Activated CD8-positive, alpha-beta T cell treated with anti-CD3 and anti-CD28 coated beads, Interleukin-2, amount 10 ng/mL, durations not matched to agents 7 days and 5 days (primary cell): ENCODE data around the gene FAM120B. TPM values are rescaled to one million over a fixed set of nuclear protein-coding genes. Genes with fewer than 3 reads are reported as not detected.
A peak's percentile ranks its signal among the peaks of the same experiment; 100 is the strongest.

ENCODE experiments used
- ATAC-seq: fragments of 150-1000 bp; cut with Tn5 transposase; one replicate; pipeline ENCODE4 v1.10.0; 2021; ENCODE audit warnings: moderate library complexity
- CTCF ChIA-PET: fragments of 350-600 bp; sonication (Branson Sonifier 250); formaldehyde crosslinking; loops from one replicate; lab custom pipeline; 2021; ENCODE audit warnings: antibody characterized with exemption; lab: Charles Lee
- POLR2A ChIA-PET: fragments of 350-600 bp; sonication (Branson Sonifier 250); formaldehyde crosslinking; loops from one replicate; lab custom pipeline; 2021; ENCODE audit warnings: antibody characterized with exemption; lab: Charles Lee
- DNase-seq: peaks from one replicate; pipeline ENCODE4 v3.0.0-alpha.2; 2020
- H3K27ac Mint-ChIP-seq: one replicate; pipeline ENCODE4 v1.8.0; 2021; ENCODE audit warnings: mild to moderate bottlenecking, mixed read lengths
- H3K27me3 Mint-ChIP-seq: one replicate; pipeline ENCODE4 v1.8.0; 2021; ENCODE audit warnings: low read depth, mixed read lengths
- H3K36me3 Mint-ChIP-seq: one replicate; pipeline ENCODE4 v1.8.0; 2021; ENCODE audit warnings: low read depth, mixed read lengths
- H3K4me1 Mint-ChIP-seq: one replicate; pipeline ENCODE4 v1.8.0; 2021; ENCODE audit warnings: low read depth, mixed read lengths
- H3K4me3 Mint-ChIP-seq: one replicate; pipeline ENCODE4 v1.8.0; 2021; ENCODE audit warnings: mild to moderate bottlenecking, mixed read lengths
- H3K9me3 Mint-ChIP-seq: one replicate; pipeline ENCODE4 v1.8.0; 2022; ENCODE audit warnings: mixed read lengths; ENCODE audit not compliant: insufficient read depth
- total RNA-seq, 2 experiments: library from RNA; stranded (reverse); gene quantifications; one replicate each; pipeline ENCODE4 v1.2.3, GENCODE V29; 2021

FAM120B gene
- total RNA-seq, 2 experiments from 2014 or later: 25.5 to 26.0 TPM

GRCh38 chr6:170283212-170284081, 23.1 kb upstream of the FAM120B start:
- CTCF ChIA-PET: no interaction called here

GRCh38 chr6:170284126-170284773, 22.3 kb upstream of the FAM120B start:
- POLR2A ChIA-PET: no interaction called here
- ATAC-seq (no peak), DNase-seq (no peak)
- Mint-ChIP-seq H3K27ac (no peak overlapping the region), H3K4me3 (no peak overlapping the region), H3K4me1 (peaks cover 28% of the 10 kb centered on the region), H3K27me3 (peaks cover 12% of the 10 kb centered on the region), H3K9me3 (no peaks in the 10 kb centered on the region), H3K36me3 (peaks cover 30% of the 10 kb centered on the region)
- CTCF ChIA-PET: interaction anchor here (0.9 to 1.1 kb wide), 2 partner anchors 10 to 452 kb away, joined by 3 read pairs; no protein-coding TSS in a partner anchor

More at GRCh38 chr6:170283212-170284081, 23.1 kb upstream of the FAM120B start:
- H3K36me3 Mint-ChIP-seq: peaks cover 24% of the 10 kb centered on the region
- no peak overlapping the region for H3K4me3 Mint-ChIP-seq
- H3K4me1 Mint-ChIP-seq: peaks cover 30% of the 10 kb centered on the region
- H3K9me3 Mint-ChIP-seq: no peaks in the 10 kb centered on the region
- H3K27ac Mint-ChIP-seq: no peak overlapping the region
- no peak for DNase-seq
- peaks cover 6% of the 10 kb centered on the region for H3K27me3 Mint-ChIP-seq
- ATAC-seq: no peak
- POLR2A ChIA-PET: no interaction called here

- H3K4me3 Mint-ChIP-seq: no peak overlapping the region
- no peak for DNase-seq
- POLR2A ChIA-PET: no interaction called here
- H3K27me3 Mint-ChIP-seq: peaks cover 7% of the 10 kb centered on the region
- H3K4me1 Mint-ChIP-seq: peaks cover 21% of the 10 kb centered on the region
- peaks cover 30% of the 10 kb centered on the region for H3K36me3 Mint-ChIP-seq
- no peak for ATAC-seq
- H3K9me3 Mint-ChIP-seq: no peaks in the 10 kb centered on the region
- CTCF ChIA-PET: interaction anchor here (0.9 to 1.1 kb wide), 2 partner anchors 9 to 453 kb away, joined by 3 read pairs; no protein-coding TSS in a partner anchor
- H3K27ac Mint-ChIP-seq: no peak overlapping the region
Measured at GRCh38 chr6:170284866-170285469, 21.6 kb upstream of the FAM120B start.

- ATAC-seq (no peak), DNase-seq (no peak)
- H3K36me3 Mint-ChIP-seq: peaks cover 30% of the 10 kb centered on the region
- H3K27me3 Mint-ChIP-seq: peaks cover 6% of the 10 kb centered on the region
- H3K4me3 Mint-ChIP-seq: no peak overlapping the region
- H3K9me3 Mint-ChIP-seq: no peaks in the 10 kb centered on the region
- H3K27ac Mint-ChIP-seq: no peak overlapping the region
- POLR2A ChIA-PET: no interaction called here
- CTCF ChIA-PET: interaction anchor here (0.9 to 1.1 kb wide), 2 partner anchors 8 to 453 kb away, joined by 3 read pairs; no protein-coding TSS in a partner anchor
- peaks cover 21% of the 10 kb centered on the region for H3K4me1 Mint-ChIP-seq
Measured at GRCh38 chr6:170285482-170285881, 21.1 kb upstream of the FAM120B start.

- Mint-ChIP-seq H3K4me1 (peaks cover 18% of the 10 kb centered on the region), H3K27ac (peak overlapping the region; percentile 15), H3K4me3 (no peak overlapping the region), H3K27me3 (peaks cover 6% of the 10 kb centered on the region), H3K9me3 (no peaks in the 10 kb centered on the region), H3K36me3 (peaks cover 30% of the 10 kb centered on the region)
- POLR2A ChIA-PET: interaction anchor here (1.0 kb wide), 1 partner anchor 137 kb away, joined by 3 read pairs; no protein-coding TSS in a partner anchor
- DNase-seq: no peak
- CTCF ChIA-PET: no interaction called here
- ATAC-seq: no peak
Measured at GRCh38 chr6:170286246-170286933, 20.2 kb upstream of the FAM120B start.

GRCh38 chr6:170286934-170287265, 19.7 kb upstream of the FAM120B start:
- Mint-ChIP-seq H3K4me1 (peaks cover 21% of the 10 kb centered on the region), H3K36me3 (peaks cover 30% of the 10 kb centered on the region), H3K9me3 (no peaks in the 10 kb centered on the region), H3K27me3 (peaks cover 9% of the 10 kb centered on the region), H3K4me3 (no peak overlapping the region), H3K27ac (peak overlapping the region; percentile 15)
- ChIA-PET POLR2A (interaction anchor here (1.0 kb wide), 1 partner anchor 138 kb away, joined by 3 read pairs; no protein-coding TSS in a partner anchor), CTCF (no interaction called here)
- ATAC-seq (no peak), DNase-seq (no peak)

GRCh38 chr6:170287371-170287876, 19.1 kb upstream of the FAM120B start:
- Mint-ChIP-seq H3K27ac (no peak overlapping the region), H3K27me3 (peaks cover 14% of the 10 kb centered on the region), H3K9me3 (no peaks in the 10 kb centered on the region), H3K4me1 (peaks cover 26% of the 10 kb centered on the region), H3K4me3 (peak overlapping the region; percentile 80), H3K36me3 (peaks cover 28% of the 10 kb centered on the region)
- ChIA-PET CTCF (no interaction called here), POLR2A (interaction anchor here (1.0 kb wide), 1 partner anchor 138 kb away, joined by 3 read pairs; no protein-coding TSS in a partner anchor)
- ATAC-seq (no peak), DNase-seq (no peak)

- Mint-ChIP-seq H3K27ac (peak overlapping the region; percentile 78), H3K27me3 (peaks cover 21% of the 10 kb centered on the region), H3K4me3 (peak overlapping the region; percentile 80), H3K4me1 (peaks cover 33% of the 10 kb centered on the region), H3K9me3 (no peaks in the 10 kb centered on the region), H3K36me3 (peaks cover 26% of the 10 kb centered on the region)
- DNase-seq: no peak
- CTCF ChIA-PET: no interaction called here
- ATAC-seq: no peak
- POLR2A ChIA-PET: no interaction called here
Measured at GRCh38 chr6:170288091-170288631, 18.4 kb upstream of the FAM120B start.

- peak overlapping the region; percentile 80 for H3K4me3 Mint-ChIP-seq
- ChIA-PET POLR2A (no interaction called here), CTCF (no interaction called here)
- ATAC-seq (no peak), DNase-seq (no peak)
- H3K36me3 Mint-ChIP-seq: peaks cover 26% of the 10 kb centered on the region
- no peaks in the 10 kb centered on the region for H3K9me3 Mint-ChIP-seq
- peaks cover 39% of the 10 kb centered on the region for H3K4me1 Mint-ChIP-seq
- peak overlapping the region; percentile 78 for H3K27ac Mint-ChIP-seq
- peaks cover 28% of the 10 kb centered on the region for H3K27me3 Mint-ChIP-seq
Measured at GRCh38 chr6:170288852-170289179, 17.7 kb upstream of the FAM120B start.

GRCh38 chr6:170289180-170289931, 17.2 kb upstream of the FAM120B start:
- peaks cover 23% of the 10 kb centered on the region for H3K36me3 Mint-ChIP-seq
- peak; percentile 17 for ATAC-seq
- CTCF ChIA-PET: no interaction called here
- peaks cover 33% of the 10 kb centered on the region for H3K27me3 Mint-ChIP-seq
- POLR2A ChIA-PET: no interaction called here
- no peaks in the 10 kb centered on the region for H3K9me3 Mint-ChIP-seq
- H3K4me3 Mint-ChIP-seq: peak overlapping the region; percentile 80
- H3K27ac Mint-ChIP-seq: peak overlapping the region; percentile 78
- peaks cover 44% of the 10 kb centered on the region for H3K4me1 Mint-ChIP-seq
- DNase-seq: no peak
